ENCODE data around the gene MTMR3. TPM values are rescaled to one million over a fixed set of nuclear protein-coding genes. Genes with fewer than 3 reads are reported as not detected.
A peak's percentile ranks its signal among the peaks of the same experiment; 100 is the strongest.

Gene MTMR3
- total RNA-seq, 2 experiments from 2014 or later: 57.8 to 60.6 TPM

DNA sequence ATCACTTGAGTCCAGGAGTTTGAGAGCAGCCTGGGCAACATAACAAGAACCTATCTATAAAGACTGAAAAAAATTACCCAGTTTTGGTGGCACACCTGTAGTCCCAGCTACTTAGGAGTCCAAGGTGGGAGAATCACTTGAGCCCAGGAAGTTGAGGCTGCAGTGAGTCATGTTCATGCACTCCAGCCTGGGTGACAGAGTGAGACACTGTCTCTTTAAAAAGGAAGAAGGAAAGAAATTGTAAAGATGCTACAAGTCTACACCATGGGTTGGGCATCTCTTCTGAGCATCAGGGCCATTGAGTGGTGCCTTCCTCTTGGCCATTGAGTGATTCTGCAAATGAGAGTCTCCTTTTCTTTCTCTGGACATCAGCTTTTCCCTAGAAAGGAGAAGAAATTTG lies 15.7 kb upstream of the MTMR3 start:
- DNase-seq (no peak), ATAC-seq (ENCODE audit: poor library complexity) (no peak)
- Mint-ChIP-seq H3K9me3 (no peaks in the 10 kb centered on the region), H3K4me1 (ENCODE audit: low read depth) (peaks cover 6% of the 10 kb centered on the region), H3K4me3 (no peak overlapping the region), H3K27ac (no peak overlapping the region), H3K36me3 (ENCODE audit: low read depth) (no peaks in the 10 kb centered on the region), H3K27me3 (no peaks in the 10 kb centered on the region)
- intact Hi-C loops (cut with DNase I, micrococcal nuclease): no loop called here
- CTCF ChIA-PET: no interaction called here
- POLR2A ChIA-PET: no interaction called here
- TF ChIP-seq, protein P1, sequence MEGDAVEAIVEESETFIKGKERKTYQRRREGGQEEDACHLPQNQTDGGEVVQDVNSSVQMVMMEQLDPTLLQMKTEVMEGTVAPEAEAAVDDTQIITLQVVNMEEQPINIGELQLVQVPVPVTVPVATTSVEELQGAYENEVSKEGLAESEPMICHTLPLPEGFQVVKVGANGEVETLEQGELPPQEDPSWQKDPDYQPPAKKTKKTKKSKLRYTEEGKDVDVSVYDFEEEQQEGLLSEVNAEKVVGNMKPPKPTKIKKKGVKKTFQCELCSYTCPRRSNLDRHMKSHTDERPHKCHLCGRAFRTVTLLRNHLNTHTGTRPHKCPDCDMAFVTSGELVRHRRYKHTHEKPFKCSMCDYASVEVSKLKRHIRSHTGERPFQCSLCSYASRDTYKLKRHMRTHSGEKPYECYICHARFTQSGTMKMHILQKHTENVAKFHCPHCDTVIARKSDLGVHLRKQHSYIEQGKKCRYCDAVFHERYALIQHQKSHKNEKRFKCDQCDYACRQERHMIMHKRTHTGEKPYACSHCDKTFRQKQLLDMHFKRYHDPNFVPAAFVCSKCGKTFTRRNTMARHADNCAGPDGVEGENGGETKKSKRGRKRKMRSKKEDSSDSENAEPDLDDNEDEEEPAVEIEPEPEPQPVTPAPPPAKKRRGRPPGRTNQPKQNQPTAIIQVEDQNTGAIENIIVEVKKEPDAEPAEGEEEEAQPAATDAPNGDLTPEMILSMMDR (IDR thresholded peaks at IDR 0.05): no peak
- Histone ChIP-seq H3K9me3 (ENCODE audit: control insufficient read depth in 1 of 2, insufficient read depth in 1 of 2, low read length in 2 of 2) (no peaks in the 10 kb centered on the region), H3K27ac (ENCODE audit: low read depth in 1 of 2, low read length in 2 of 2) (no peak overlapping the region), H3K4me3 (ENCODE audit: low read length) (no peak overlapping the region), H3K4me1 (ENCODE audit: insufficient read depth, low read length) (peaks cover 6% of the 10 kb centered on the region), H3K36me3 (ENCODE audit: insufficient read depth, low read length) (no peaks in the 10 kb centered on the region), H3K27me3 (ENCODE audit: control insufficient read depth in 1 of 2, insufficient read depth in 2 of 2, low read length in 2 of 2) (no peaks in the 10 kb centered on the region)

DNA sequence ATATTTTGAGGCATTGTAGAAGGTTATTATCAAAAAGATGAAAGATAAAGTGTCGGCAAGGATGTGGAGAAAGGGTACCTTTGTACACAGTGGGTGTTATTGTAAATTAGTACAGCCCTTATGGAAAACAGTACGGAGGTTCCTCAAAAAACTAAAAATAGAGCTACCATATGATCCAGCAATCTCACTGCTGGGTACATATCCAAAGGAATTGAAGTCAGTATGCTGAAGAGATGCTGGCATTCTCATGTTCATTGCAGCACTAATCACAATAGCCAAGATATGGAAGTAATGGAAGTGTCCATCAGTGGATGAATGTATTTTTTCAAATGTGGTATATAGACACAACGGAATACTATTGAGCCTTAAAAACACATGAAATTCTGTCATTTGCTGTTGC lies 15.1 kb upstream of the MTMR3 start:
- no peaks in the 10 kb centered on the region for H3K9me3 ChIP-seq (ENCODE audit: control insufficient read depth in 1 of 2, insufficient read depth in 1 of 2, low read length in 2 of 2)
- Mint-ChIP-seq H3K27ac (no peak overlapping the region), H3K36me3 (ENCODE audit: low read depth) (no peaks in the 10 kb centered on the region), H3K4me1 (ENCODE audit: low read depth) (peaks cover 6% of the 10 kb centered on the region), H3K4me3 (no peak overlapping the region), H3K9me3 (no peaks in the 10 kb centered on the region), H3K27me3 (no peaks in the 10 kb centered on the region)
- intact Hi-C loops (cut with DNase I, micrococcal nuclease): no loop called here
- H3K27me3 ChIP-seq (ENCODE audit: control insufficient read depth in 1 of 2, insufficient read depth in 2 of 2, low read length in 2 of 2): no peaks in the 10 kb centered on the region
- POLR2A ChIA-PET: no interaction called here
- peaks cover 6% of the 10 kb centered on the region for H3K4me1 ChIP-seq (ENCODE audit: insufficient read depth, low read length)
- CTCF ChIA-PET: no interaction called here
- no peak overlapping the region for H3K27ac ChIP-seq (ENCODE audit: low read depth in 1 of 2, low read length in 2 of 2)
- ATAC-seq (ENCODE audit: poor library complexity): no peak
- no peaks in the 10 kb centered on the region for H3K36me3 ChIP-seq (ENCODE audit: insufficient read depth, low read length)
- DNase-seq: no peak
- TF ChIP-seq, protein P1 (IDR thresholded peaks at IDR 0.05): no peak
- H3K4me3 ChIP-seq (ENCODE audit: low read length): no peak overlapping the region

DNA sequence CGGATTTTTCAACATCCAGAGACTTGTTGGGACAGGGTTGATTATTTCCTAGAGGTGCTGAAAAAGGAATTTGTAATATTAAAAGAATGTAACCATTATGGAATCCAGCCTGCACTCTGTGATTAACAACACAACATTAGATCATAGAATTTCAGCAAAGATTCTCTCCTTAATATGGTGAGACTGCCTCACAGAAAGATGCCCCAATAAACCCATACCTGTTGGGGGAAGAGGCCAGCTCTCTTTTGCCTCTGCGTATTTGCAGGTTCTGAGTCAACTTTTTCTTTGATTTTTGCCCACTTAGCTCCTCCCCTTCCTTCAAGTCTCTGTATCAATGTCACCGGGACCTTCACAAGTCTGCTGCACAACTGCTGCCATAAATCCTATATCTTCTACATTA lies 12.4 kb upstream of the MTMR3 start:
- CTCF ChIA-PET: no interaction called here
- H3K9me3 ChIP-seq (ENCODE audit: control insufficient read depth in 1 of 2, insufficient read depth in 1 of 2, low read length in 2 of 2): no peaks in the 10 kb centered on the region
- no peaks in the 10 kb centered on the region for H3K36me3 Mint-ChIP-seq (ENCODE audit: low read depth)
- DNase-seq (peak in 5 of 14 experiments; percentile 4 to 43 (median 32)), ATAC-seq (ENCODE audit: poor library complexity) (peak; percentile 89)
- H3K27me3 ChIP-seq (ENCODE audit: control insufficient read depth in 1 of 2, insufficient read depth in 2 of 2, low read length in 2 of 2): no peaks in the 10 kb centered on the region
- H3K4me3 Mint-ChIP-seq: no peak overlapping the region
- TF ChIP-seq, protein P1 (IDR thresholded peaks at IDR 0.05): no peak
- no peaks in the 10 kb centered on the region for H3K27me3 Mint-ChIP-seq
- POLR2A ChIA-PET: interaction anchor here (1.2 kb wide), 1 partner anchor 13 kb away, joined by 4 read pairs; the partner anchor contains the start of gene MTMR3
- no peak overlapping the region for H3K27ac ChIP-seq (ENCODE audit: low read depth in 1 of 2, low read length in 2 of 2)
- no peaks in the 10 kb centered on the region for H3K36me3 ChIP-seq (ENCODE audit: insufficient read depth, low read length)
- H3K4me1 Mint-ChIP-seq (ENCODE audit: low read depth): peaks cover 6% of the 10 kb centered on the region
- H3K9me3 Mint-ChIP-seq: no peaks in the 10 kb centered on the region
- H3K4me1 ChIP-seq (ENCODE audit: insufficient read depth, low read length): peaks cover 6% of the 10 kb centered on the region
- intact Hi-C loops (cut with DNase I, micrococcal nuclease): no loop called here
- H3K4me3 ChIP-seq (ENCODE audit: low read length): no peak overlapping the region
- no peak overlapping the region for H3K27ac Mint-ChIP-seq

Data from CD4-positive, alpha-beta T cell (primary cell).